ENCODE results near the gene TCF20.

The TCF20 gene

GRCh38 chr22:42300259-42301076 is 30.0 kb upstream of the TCF20 start:
- DNase-seq (ENCODE audit: low read depth, low spot score), result no peak

GRCh38 chr22:42299586-42300258 is 29.3 kb upstream of the TCF20 start:
- no peak for DNase-seq (ENCODE audit: low read depth, low spot score)

- no peak for DNase-seq (ENCODE audit: low read depth, low spot score)
Measured at GRCh38 chr22:42298746-42299145, 28.3 kb upstream of the TCF20 start.

GRCh38 chr22:42297778-42298177 is 27.3 kb upstream of the TCF20 start:
- no peak for DNase-seq (ENCODE audit: low read depth, low spot score)

GRCh38 chr22:42296883-42297282 is 26.4 kb upstream of the TCF20 start:
- DNase-seq (ENCODE audit: low read depth, low spot score), result no peak

- no peak for DNase-seq (ENCODE audit: low read depth, low spot score)
Measured at GRCh38 chr22:42296381-42296853, 26.0 kb upstream of the TCF20 start.

- no peak for DNase-seq (ENCODE audit: low read depth, low spot score)
Measured at GRCh38 chr22:42294034-42294985, 23.9 kb upstream of the TCF20 start.

GRCh38 chr22:42292732-42293520 is 22.5 kb upstream of the TCF20 start:
- no peak for DNase-seq (ENCODE audit: low read depth, low spot score)

GRCh38 chr22:42291287-42291686 is 20.8 kb upstream of the TCF20 start:
- no peak for DNase-seq (ENCODE audit: low read depth, low spot score)

GRCh38 chr22:42289671-42290541 is 19.5 kb upstream of the TCF20 start:
- DNase-seq (ENCODE audit: low read depth, low spot score), result no peak

GRCh38 chr22:42288791-42289190 is 18.3 kb upstream of the TCF20 start:
- DNase-seq (ENCODE audit: low read depth, low spot score), result no peak

- DNase-seq (ENCODE audit: low read depth, low spot score), result no peak
Measured at GRCh38 chr22:42287174-42287890, 16.9 kb upstream of the TCF20 start.

- DNase-seq (ENCODE audit: low read depth, low spot score), result no peak
Measured at GRCh38 chr22:42286205-42286604, 15.8 kb upstream of the TCF20 start.

GRCh38 chr22:42285604-42286003 is 15.2 kb upstream of the TCF20 start:
- DNase-seq (ENCODE audit: low read depth, low spot score), result no peak

GRCh38 chr22:42284643-42285181 is 14.3 kb upstream of the TCF20 start:
- DNase-seq (ENCODE audit: low read depth, low spot score), result no peak

- DNase-seq (ENCODE audit: low read depth, low spot score), result no peak
Measured at GRCh38 chr22:42284202-42284591, 13.7 kb upstream of the TCF20 start.

- no peak for DNase-seq (ENCODE audit: low read depth, low spot score)
Measured at GRCh38 chr22:42283278-42284201, 13.1 kb upstream of the TCF20 start.

GRCh38 chr22:42282943-42283277 is 12.5 kb upstream of the TCF20 start:
- DNase-seq (ENCODE audit: low read depth, low spot score), result no peak

All from activated CD4-positive, CD25-positive, alpha-beta regulatory T cell treated with anti-CD3 and anti-CD28 coated beads, Interleukin-2, amount 50 U/mL, for 16 hours (primary cell).